OCI-LY7 (cell line): ENCODE results near the gene SF3B6. TPM values are rescaled to one million over a fixed set of nuclear protein-coding genes. Genes with fewer than 3 reads are reported as not detected.

Source experiments
- BruUV-seq: library from RNA; stranded (reverse); fragments of 400-500 nt; replicated peaks from 2 replicates; lab custom pipeline; 2021; lab: Mats Ljungman, UMichigan
- CTCF ChIA-PET: fragments of 300-600 bp; sonication (Branson Sonifier 250); formaldehyde crosslinking; loops from one replicate; lab custom pipeline; 2022; ENCODE audit warnings: antibody characterized with exemption; ENCODE audit not compliant: unreplicated experiment; lab: Charles Lee
- POLR2A ChIA-PET: fragments of 300-600 bp; sonication (Branson Sonifier 250); formaldehyde crosslinking; loops from one replicate; lab custom pipeline; 2022; ENCODE audit warnings: antibody characterized with exemption; lab: Charles Lee
- DNase-seq: peaks from one replicate; pipeline ENCODE4 v3.0.0-alpha.2; 2015; ENCODE audit warnings: low spot score
- H2AFZ ChIP-seq: fragments of 200-600 bp; sonication (generic), shearing (Covaris generic); 2 replicates; pipeline ENCODE4 v1.6.1; 2014; ENCODE audit warnings: mild to moderate bottlenecking, antibody characterized with exemption, low read length, moderate library complexity
- H3K27ac ChIP-seq: fragments of 200-600 bp; sonication (generic); 2 replicates; pipeline ENCODE4 v1.5.1; 2014; ENCODE audit warnings: mixed run types, low read depth, mild to moderate bottlenecking, moderate library complexity, low read length, inconsistent platforms; ENCODE audit not compliant: poor library complexity, severe bottlenecking
- H3K36me3 ChIP-seq: fragments of 200-600 bp; sonication (generic); 2 replicates; pipeline ENCODE4 v1.6.1; 2014; ENCODE audit warnings: mild to moderate bottlenecking, antibody characterized with exemption, low read length, moderate library complexity, mixed read lengths; ENCODE audit not compliant: insufficient read depth
- H3K4me1 ChIP-seq: fragments of 200-600 bp; sonication (generic); 2 replicates; pipeline ENCODE4 v1.5.1; 2014; ENCODE audit warnings: mild to moderate bottlenecking, low read length; ENCODE audit not compliant: insufficient read depth, poor library complexity, severe bottlenecking
- H3K4me2 ChIP-seq: fragments of 200-600 bp; sonication (generic); 2 replicates; pipeline ENCODE4 v1.6.1; 2014; ENCODE audit warnings: mild to moderate bottlenecking, low read length
- H3K4me3 ChIP-seq: fragments of 200-600 bp; sonication (generic); 2 replicates; pipeline ENCODE4 v1.5.1; 2014; ENCODE audit warnings: mild to moderate bottlenecking, low read depth, low read length; ENCODE audit not compliant: poor library complexity, severe bottlenecking
- H3K79me2 ChIP-seq: fragments of 200-600 bp; sonication (generic); 2 replicates; pipeline ENCODE4 v1.6.1; 2016; ENCODE audit warnings: low read depth, mild to moderate bottlenecking, low read length, moderate library complexity, mixed read lengths; ENCODE audit not compliant: insufficient read depth
- H3K9me2 ChIP-seq: fragments of 200-600 bp; sonication (generic); 2 replicates; pipeline ENCODE4 v1.6.1; 2016; ENCODE audit warnings: mild to moderate bottlenecking, low read length, mixed read lengths; ENCODE audit not compliant: insufficient read depth
- H3K9me3 ChIP-seq: fragments of 200-600 bp; sonication (generic); 2 replicates; pipeline ENCODE4 v1.6.1; 2014; ENCODE audit warnings: mild to moderate bottlenecking, mixed run types, low read length, mixed read lengths
- H4K20me1 ChIP-seq: fragments of 200-600 bp; sonication (generic); 2 replicates; pipeline ENCODE4 v1.6.1; 2014; ENCODE audit warnings: mild to moderate bottlenecking, antibody characterized with exemption, low read length, moderate library complexity, mixed read lengths; ENCODE audit not compliant: insufficient read depth
- CTCF ChIP-seq: fragments of 200-600 bp; sonication (generic); conservative IDR thresholded peaks from 2 replicates; pipeline ENCODE4 v1.5.1; 2014; ENCODE audit warnings: mild to moderate bottlenecking, antibody characterized with exemption, low read length, moderate library complexity, mixed read lengths
- EZH2phosphoT487 ChIP-seq: fragments of 200-600 bp; sonication (generic); IDR thresholded peaks from 2 replicates; pipeline ENCODE4 v1.6.1; 2018; ENCODE audit warnings: low read depth, borderline replicate concordance, mild to moderate bottlenecking, mixed run types, antibody characterized with exemption, low read length, moderate library complexity, mixed read lengths
- intact Hi-C: fragments of 100-400 bp; cut with micrococcal nuclease; formaldehyde crosslinking; loops from one replicate; pipeline ENCODE4 v1.10.0; 2022; ENCODE audit not compliant: unreplicated experiment
- total RNA-seq, 2 experiments: library from RNA; depleted of rRNA in 1 of 2; stranded (reverse); fragments of >200 nt in 1 of 2; shearing (Covaris generic) in 1 of 2; gene quantifications; 2 replicates each; pipeline ENCODE4 v1.2.3, GENCODE V29; 2014 to 2022

SF3B6 gene
- total RNA-seq, 2 experiments from 2014 or later: 112 to 143 TPM

- Histone ChIP-seq H3K9me3 (no peaks in the 10 kb centered on the region), H4K20me1 (no peaks in the 10 kb centered on the region), H3K4me3 (no peak overlapping the region), H3K27ac (no peak overlapping the region), H3K9me2 (no peaks in the 10 kb centered on the region), H2AFZ (no peak overlapping the region), H3K4me1 (no peaks in the 10 kb centered on the region), H3K79me2 (no peaks in the 10 kb centered on the region), H3K36me3 (no peaks in the 10 kb centered on the region; the same call in 1 of the 2 replicates), H3K4me2 (no peak overlapping the region)
- ChIA-PET CTCF (no interaction called here), POLR2A (interaction anchor here (0.7 kb wide), 1 partner anchor 36 kb away, joined by 3 read pairs; no protein-coding TSS in a partner anchor)
- no peak for DNase-seq
- intact Hi-C loops: no loop called here
- TF ChIP-seq EZH2phosphoT487 (no peak), CTCF (no peak)
- no TSS peak for BruUV-seq
These were observed 45.3 kb upstream of the SF3B6 start for GRCh38 chr2:24121469-24121868.

GRCh38 chr2:24121066-24121465, 44.9 kb upstream of the SF3B6 start:
- no peak for TF ChIP-seq EZH2phosphoT487
- TF ChIP-seq CTCF: no peak
- H3K9me2 ChIP-seq: no peaks in the 10 kb centered on the region
- H3K36me3 ChIP-seq: no peaks in the 10 kb centered on the region; the same call in 1 of the 2 replicates
- no peak overlapping the region for H3K4me3 ChIP-seq
- ChIA-PET CTCF (no interaction called here), POLR2A (no interaction called here)
- no peak overlapping the region for H3K27ac ChIP-seq
- no peaks in the 10 kb centered on the region for H4K20me1 ChIP-seq
- intact Hi-C loops: no loop called here
- no peaks in the 10 kb centered on the region for H3K9me3 ChIP-seq
- H3K79me2 ChIP-seq: no peaks in the 10 kb centered on the region
- BruUV-seq: no TSS peak
- no peak overlapping the region for H3K4me2 ChIP-seq
- H2AFZ ChIP-seq: no peak overlapping the region
- no peaks in the 10 kb centered on the region for H3K4me1 ChIP-seq
- DNase-seq: no peak

GRCh38 chr2:24117902-24118301, 41.8 kb upstream of the SF3B6 start:
- intact Hi-C loops: no loop called here
- ChIA-PET CTCF (interaction anchor here (0.5 kb wide), 1 partner anchor 13 kb away, joined by 6 read pairs; no protein-coding TSS in a partner anchor), POLR2A (no interaction called here)
- no peaks in the 10 kb centered on the region for H3K79me2 ChIP-seq
- no peak for TF ChIP-seq EZH2phosphoT487
- no peak for TF ChIP-seq CTCF
- no peak overlapping the region for H3K4me2 ChIP-seq
- H3K36me3 ChIP-seq: no peaks in the 10 kb centered on the region
- H3K9me2 ChIP-seq: no peaks in the 10 kb centered on the region
- H4K20me1 ChIP-seq: no peaks in the 10 kb centered on the region
- DNase-seq: no peak
- no peak overlapping the region for H3K27ac ChIP-seq
- H3K4me1 ChIP-seq: no peaks in the 10 kb centered on the region
- H2AFZ ChIP-seq: no peak overlapping the region
- H3K9me3 ChIP-seq: no peaks in the 10 kb centered on the region
- H3K4me3 ChIP-seq: no peak overlapping the region
- no TSS peak for BruUV-seq
